CD8-positive, alpha-beta memory T cell (primary cell): Measurements from ENCODE around the gene RERE. TPM values are rescaled to one million over a fixed set of nuclear protein-coding genes. Genes with fewer than 3 reads are reported as not detected.
A peak's percentile ranks its signal among the peaks of the same experiment; 100 is the strongest.

Experiments
- CTCF ChIA-PET: fragments of 350-600 bp; sonication (Branson Sonifier 250); formaldehyde crosslinking; loops from one replicate; lab custom pipeline; 2021; ENCODE audit warnings: antibody characterized with exemption; lab: Charles Lee
- POLR2A ChIA-PET: fragments of 350-600 bp; sonication (Branson Sonifier 250); formaldehyde crosslinking; loops from one replicate; lab custom pipeline; 2021; ENCODE audit warnings: antibody characterized with exemption; lab: Charles Lee
- DNase-seq, 5 donors: peaks; one replicate each; pipeline versions ENCODE4 v3.0.0 to v3.0.0-alpha.2; 2020 to 2022; ENCODE audit warnings: mixed read lengths in 1 of 5
- H3K27ac ChIP-seq: one replicate; pipeline ENCODE4 v1.7.0; 2013; ENCODE audit warnings: low read depth, mild to moderate bottlenecking, low read length, moderate library complexity
- H3K27me3 ChIP-seq: 2 replicates; pipeline ENCODE4 v1.7.0; 2013; ENCODE audit warnings: low read length, mild to moderate bottlenecking; ENCODE audit not compliant: insufficient read depth, poor library complexity, severe bottlenecking
- H3K36me3 ChIP-seq: 2 replicates; pipeline ENCODE4 v1.7.0; 2013; ENCODE audit warnings: mild to moderate bottlenecking, low read length, moderate library complexity; ENCODE audit not compliant: insufficient read depth
- H3K4me1 ChIP-seq: 2 replicates; pipeline ENCODE4 v1.7.0; 2013; ENCODE audit warnings: mild to moderate bottlenecking, low read length, moderate library complexity; ENCODE audit not compliant: insufficient read depth
- H3K4me3 ChIP-seq: 2 replicates; pipeline ENCODE4 v1.7.0; 2013; ENCODE audit warnings: mild to moderate bottlenecking, low read length
- H3K9me3 ChIP-seq: 2 replicates; pipeline ENCODE4 v1.7.0; 2013; ENCODE audit warnings: mild to moderate bottlenecking, low read length
- H3K27ac Mint-ChIP-seq, 8 donors: one replicate each; pipeline ENCODE4 v1.8.0; 2020 to 2021; ENCODE audit warnings: mixed read lengths in 8 of 8, mild to moderate bottlenecking in 6 of 8, inconsistent platforms in 3 of 8, moderate library complexity in 3 of 8
- H3K27me3 Mint-ChIP-seq, 2 donors: one replicate each; pipeline ENCODE4 v1.8.0; 2020 to 2021; ENCODE audit warnings: mixed read lengths in 2 of 2, mild to moderate bottlenecking in 1 of 2, moderate library complexity in 1 of 2
- H3K36me3 Mint-ChIP-seq, 3 donors: one replicate each; pipeline ENCODE4 v1.8.0; 2020 to 2021; ENCODE audit warnings: mixed read lengths in 3 of 3, inconsistent platforms in 1 of 3, mild to moderate bottlenecking in 1 of 3
- H3K4me1 Mint-ChIP-seq, 3 donors: one replicate each; pipeline ENCODE4 v1.8.0; 2020 to 2021; ENCODE audit warnings: mixed read lengths in 3 of 3, inconsistent platforms in 1 of 3, mild to moderate bottlenecking in 1 of 3
- H3K4me3 Mint-ChIP-seq, 7 donors: one replicate each; pipeline ENCODE4 v1.8.0; 2020 to 2021; ENCODE audit warnings: mixed read lengths in 7 of 7, mild to moderate bottlenecking in 6 of 7, moderate library complexity in 4 of 7, inconsistent platforms in 2 of 7
- H3K9me3 Mint-ChIP-seq, 5 donors: one replicate each; pipeline ENCODE4 v1.8.0; 2020 to 2022; ENCODE audit warnings: mixed read lengths in 5 of 5, mild to moderate bottlenecking in 3 of 5, moderate library complexity in 2 of 5, inconsistent platforms in 1 of 5
- polyA plus RNA-seq: library from polyadenylated mRNA; unstranded; fragments of 300-500 nt; fragmentation: Illumina TruSeq; gene quantifications from one replicate; pipeline ENCODE4 v1.2.3, GENCODE V29; 2021
- total RNA-seq, 2 experiments: library from RNA; stranded (reverse); gene quantifications; one replicate each; pipeline ENCODE4 v1.2.3, GENCODE V29; 2021

RERE gene
- total and polyA plus RNA-seq, 3 experiments from 2014 or later: 10.9 to 39.2 (median 37.9) TPM

DNA sequence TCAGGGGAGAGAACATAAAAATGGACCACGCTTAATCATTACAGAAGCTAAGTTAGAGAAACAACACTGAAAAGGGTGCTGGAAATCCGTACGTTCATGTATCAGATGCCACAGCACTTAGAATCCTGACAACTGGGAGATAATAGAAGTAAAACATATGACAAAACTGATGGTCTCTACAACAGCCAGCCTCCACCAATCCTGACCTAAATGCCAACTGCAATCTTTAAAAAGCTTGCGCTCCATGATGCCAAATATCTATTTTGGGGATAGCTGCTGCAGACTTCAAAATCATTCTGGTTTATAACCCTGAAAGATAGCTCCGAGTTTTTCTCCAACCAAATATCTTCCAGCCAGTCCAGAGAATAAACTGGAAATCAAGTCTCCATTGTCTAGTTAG lies 178.3 kb downstream of the RERE start:
- no peaks in the 10 kb centered on the region for H3K36me3 ChIP-seq
- CTCF ChIA-PET: no interaction called here

DNA sequence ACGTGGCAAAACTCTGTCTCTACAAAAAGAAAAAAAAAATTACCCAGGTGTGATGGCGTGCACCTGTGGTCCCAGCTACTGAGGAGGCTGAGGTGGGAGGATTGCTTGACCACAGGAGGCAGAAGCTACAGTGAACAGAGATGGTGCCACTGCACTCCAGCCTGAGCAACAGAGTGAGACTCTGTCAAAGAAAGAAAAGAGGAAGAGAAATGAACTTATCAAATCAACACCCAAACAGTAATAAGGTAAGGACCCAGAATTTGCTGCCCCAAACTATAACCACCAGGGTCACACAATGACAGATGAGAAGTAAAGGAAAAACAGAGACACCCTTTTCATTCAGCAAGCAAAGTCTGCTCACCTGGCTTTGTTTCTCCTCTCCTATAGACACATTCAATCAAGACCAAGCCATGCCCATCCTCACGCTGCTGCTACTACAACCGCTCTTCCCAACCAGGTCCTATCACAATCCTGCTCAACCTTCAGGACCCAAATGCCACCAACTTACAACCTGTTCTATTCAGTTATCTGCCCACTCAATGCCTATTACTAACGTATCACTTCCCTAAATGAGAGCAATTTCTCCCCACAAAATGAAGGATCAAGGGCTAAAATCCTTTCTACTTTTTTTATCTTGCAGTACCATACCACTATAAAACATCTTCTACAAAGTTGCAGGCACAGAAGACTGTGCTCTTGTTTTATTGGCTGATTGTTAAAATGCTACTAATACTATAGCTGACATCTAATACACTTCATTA lies 183.5 kb downstream of the RERE start:
- H3K36me3 Mint-ChIP-seq: peaks cover 0 to 8% (median 1%) of the 10 kb centered on the region in 3 donors
- H3K4me1 Mint-ChIP-seq: peaks cover 16 to 18% (median 16%) of the 10 kb centered on the region in 3 donors
- POLR2A ChIA-PET: no interaction called here
- H3K27ac Mint-ChIP-seq: peak overlapping the region in 1 of 8 donors; percentile 11
- Histone ChIP-seq H3K27ac (no peak overlapping the region), H3K36me3 (no peaks in the 10 kb centered on the region), H3K4me1 (peaks cover 5% of the 10 kb centered on the region), H3K4me3 (no peak overlapping the region), H3K9me3 (no peaks in the 10 kb centered on the region), H3K27me3 (no peaks in the 10 kb centered on the region)
- no peak for DNase-seq
- no peaks in the 10 kb centered on the region for H3K9me3 Mint-ChIP-seq
- H3K4me3 Mint-ChIP-seq: no peak overlapping the region
- CTCF ChIA-PET: no interaction called here
- H3K27me3 Mint-ChIP-seq: no peaks in the 10 kb centered on the region

More for the DNA sequence above, 178.3 kb downstream of the RERE start:
- H3K36me3 Mint-ChIP-seq: peaks cover 0 to 8% (median 1%) of the 10 kb centered on the region in 3 donors
- H3K27me3 Mint-ChIP-seq: no peaks in the 10 kb centered on the region
- no peak overlapping the region for H3K27ac ChIP-seq
- no peak overlapping the region for H3K4me3 Mint-ChIP-seq
- no peaks in the 10 kb centered on the region for H3K27me3 ChIP-seq
- no peaks in the 10 kb centered on the region for H3K4me1 ChIP-seq
- H3K9me3 Mint-ChIP-seq: no peaks in the 10 kb centered on the region
- no peak overlapping the region for H3K27ac Mint-ChIP-seq
- no peak for DNase-seq
- no peak overlapping the region for H3K4me3 ChIP-seq
- POLR2A ChIA-PET: no interaction called here
- H3K4me1 Mint-ChIP-seq: peaks cover 0 to 2% (median 0%) of the 10 kb centered on the region in 3 donors
- H3K9me3 ChIP-seq: no peaks in the 10 kb centered on the region

GRCh38 chr1:8632102-8632501 lies 185.3 kb downstream of the RERE start:
- no peaks in the 10 kb centered on the region for H3K9me3 Mint-ChIP-seq

DNA sequence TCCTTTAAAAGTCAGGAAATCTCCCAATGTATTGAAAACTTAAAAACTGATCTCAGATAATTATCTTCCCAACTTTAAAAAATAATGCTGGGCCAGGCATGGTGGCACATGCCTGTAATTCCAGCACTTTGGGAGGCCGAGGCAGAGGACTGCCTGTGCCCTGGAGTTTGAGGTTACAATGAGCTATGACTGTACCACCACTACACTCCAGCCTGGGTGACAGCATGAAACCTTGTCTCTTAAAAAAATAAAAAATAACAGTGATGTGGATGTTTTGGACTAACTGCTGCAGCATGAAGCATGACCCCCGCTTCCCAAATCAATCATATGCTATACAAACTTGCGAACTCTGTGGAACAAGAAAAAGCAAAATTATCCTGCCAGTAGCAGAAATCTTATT lies 186.3 kb downstream of the RERE start:
- peaks cover 18 to 27% (median 24%) of the 10 kb centered on the region in 3 donors for H3K4me1 Mint-ChIP-seq
- H3K9me3 ChIP-seq: no peaks in the 10 kb centered on the region
- ChIA-PET POLR2A (no interaction called here), CTCF (no interaction called here)
- H3K27ac ChIP-seq: no peak overlapping the region
- peaks cover 6% of the 10 kb centered on the region for H3K4me1 ChIP-seq
- no peaks in the 10 kb centered on the region for H3K9me3 Mint-ChIP-seq
- no peaks in the 10 kb centered on the region for H3K36me3 ChIP-seq
- no peak for DNase-seq
- no peaks in the 10 kb centered on the region for H3K27me3 Mint-ChIP-seq
- no peak overlapping the region for H3K27ac Mint-ChIP-seq
- no peak overlapping the region for H3K4me3 ChIP-seq
- no peak overlapping the region for H3K4me3 Mint-ChIP-seq
- peaks cover 0 to 8% (median 1%) of the 10 kb centered on the region in 3 donors for H3K36me3 Mint-ChIP-seq
- H3K27me3 ChIP-seq: no peaks in the 10 kb centered on the region

More at GRCh38 chr1:8632102-8632501, 185.3 kb downstream of the RERE start:
- Mint-ChIP-seq H3K4me1 (peaks cover 16 to 19% (median 18%) of the 10 kb centered on the region in 3 donors), H3K27me3 (no peaks in the 10 kb centered on the region), H3K4me3 (no peak overlapping the region), H3K27ac (peak overlapping the region in 4 of 8 donors; percentile 1 to 80 (median 20)), H3K36me3 (peaks cover 0 to 8% (median 1%) of the 10 kb centered on the region in 3 donors)
- Histone ChIP-seq H3K4me3 (no peak overlapping the region), H3K9me3 (no peaks in the 10 kb centered on the region), H3K36me3 (no peaks in the 10 kb centered on the region), H3K27me3 (no peaks in the 10 kb centered on the region), H3K4me1 (peaks cover 6% of the 10 kb centered on the region), H3K27ac (no peak overlapping the region)
- CTCF ChIA-PET: no interaction called here
- POLR2A ChIA-PET: no interaction called here
- DNase-seq: no peak

DNA sequence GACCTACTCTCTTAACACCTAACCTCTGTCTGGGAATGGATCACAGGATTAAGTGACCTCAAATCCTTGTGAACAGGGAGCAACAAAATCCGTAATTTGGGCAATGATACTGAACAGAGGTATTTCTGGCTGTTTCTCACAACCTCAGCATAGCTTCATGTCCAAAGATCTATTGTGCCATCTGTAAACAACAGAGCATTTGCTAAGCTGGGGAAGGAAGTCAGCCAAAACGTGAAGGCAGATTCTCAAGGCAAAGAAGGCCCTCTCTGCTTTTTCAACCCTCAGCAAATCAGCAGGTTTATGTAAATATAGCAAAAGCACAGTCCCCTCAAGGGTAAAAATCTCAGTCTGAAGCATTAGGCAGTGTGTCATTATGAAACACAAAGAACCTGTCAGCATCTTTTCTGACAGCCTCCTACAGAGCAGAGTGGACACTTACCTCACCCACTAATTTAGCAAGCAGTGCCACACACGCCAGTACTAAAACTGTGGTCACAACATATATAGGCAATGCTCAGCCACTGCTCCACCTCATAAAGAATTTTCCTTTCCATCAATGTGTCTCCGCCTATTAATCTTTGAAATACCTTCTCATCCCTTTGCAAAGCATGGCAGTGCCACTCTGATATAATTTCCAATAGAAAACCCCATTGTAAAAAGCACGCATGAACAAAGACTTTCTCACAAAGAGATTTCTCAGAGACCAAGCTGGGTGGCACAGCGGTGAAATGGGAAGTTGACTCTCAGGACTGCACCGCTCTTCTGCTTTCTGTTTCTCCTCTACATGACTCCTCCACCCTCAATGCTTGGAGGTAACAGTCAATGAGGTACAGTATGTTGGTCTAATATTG lies 188.0 kb downstream of the RERE start:
- Mint-ChIP-seq H3K9me3 (no peaks in the 10 kb centered on the region), H3K36me3 (peaks cover 0 to 6% (median under 1%) of the 10 kb centered on the region in 3 donors), H3K4me1 (peaks cover 23 to 34% (median 24%) of the 10 kb centered on the region in 3 donors), H3K4me3 (peak overlapping the region in 1 of 7 donors; percentile 57), H3K27me3 (no peaks in the 10 kb centered on the region), H3K27ac (peak overlapping the region in 1 of 8 donors; percentile 79)
- POLR2A ChIA-PET: no interaction called here
- CTCF ChIA-PET: no interaction called here
- DNase-seq: no peak
- Histone ChIP-seq H3K36me3 (no peaks in the 10 kb centered on the region), H3K4me1 (peaks cover 6% of the 10 kb centered on the region), H3K27me3 (no peaks in the 10 kb centered on the region), H3K27ac (no peak overlapping the region), H3K9me3 (no peaks in the 10 kb centered on the region), H3K4me3 (no peak overlapping the region)

GRCh38 chr1:8628606-8629005 lies 188.8 kb downstream of the RERE start:
- Mint-ChIP-seq H3K36me3 (peaks cover 0 to 5% (median 3%) of the 10 kb centered on the region in 3 donors), H3K27me3 (no peaks in the 10 kb centered on the region), H3K9me3 (no peaks in the 10 kb centered on the region), H3K27ac (no peak overlapping the region), H3K4me1 (peaks cover 30 to 40% (median 32%) of the 10 kb centered on the region in 3 donors), H3K4me3 (no peak overlapping the region)
- Histone ChIP-seq H3K4me3 (no peak overlapping the region), H3K4me1 (peaks cover 6% of the 10 kb centered on the region), H3K27ac (no peak overlapping the region), H3K27me3 (no peaks in the 10 kb centered on the region), H3K9me3 (no peaks in the 10 kb centered on the region), H3K36me3 (no peaks in the 10 kb centered on the region)
- no peak for DNase-seq
- POLR2A ChIA-PET: no interaction called here
- CTCF ChIA-PET: no interaction called here

- Histone ChIP-seq H3K4me1 (peaks cover 6% of the 10 kb centered on the region), H3K9me3 (no peaks in the 10 kb centered on the region), H3K4me3 (no peak overlapping the region), H3K36me3 (no peaks in the 10 kb centered on the region), H3K27ac (no peak overlapping the region), H3K27me3 (no peaks in the 10 kb centered on the region)
- ChIA-PET POLR2A (no interaction called here), CTCF (no interaction called here)
- Mint-ChIP-seq H3K36me3 (peaks cover 0 to 6% (median 4%) of the 10 kb centered on the region in 3 donors), H3K4me3 (no peak overlapping the region), H3K9me3 (no peaks in the 10 kb centered on the region), H3K27ac (no peak overlapping the region), H3K27me3 (no peaks in the 10 kb centered on the region), H3K4me1 (peaks cover 32 to 44% (median 35%) of the 10 kb centered on the region in 3 donors)
- DNase-seq: no peak
Measured at GRCh38 chr1:8627728-8628127, 189.7 kb downstream of the RERE start.
